Activated effector memory CD4-positive, alpha-beta T cell treated with anti-CD3 and anti-CD28 coated beads, Interleukin-2, amount 50 U/mL, for 16 hours (primary cell): Measurements from ENCODE around the gene PPP2R2B.

Experiments used
- DNase-seq: peaks from one replicate; pipeline ENCODE4 v3.0.0-alpha.2; 2020

Gene PPP2R2B

DNA sequence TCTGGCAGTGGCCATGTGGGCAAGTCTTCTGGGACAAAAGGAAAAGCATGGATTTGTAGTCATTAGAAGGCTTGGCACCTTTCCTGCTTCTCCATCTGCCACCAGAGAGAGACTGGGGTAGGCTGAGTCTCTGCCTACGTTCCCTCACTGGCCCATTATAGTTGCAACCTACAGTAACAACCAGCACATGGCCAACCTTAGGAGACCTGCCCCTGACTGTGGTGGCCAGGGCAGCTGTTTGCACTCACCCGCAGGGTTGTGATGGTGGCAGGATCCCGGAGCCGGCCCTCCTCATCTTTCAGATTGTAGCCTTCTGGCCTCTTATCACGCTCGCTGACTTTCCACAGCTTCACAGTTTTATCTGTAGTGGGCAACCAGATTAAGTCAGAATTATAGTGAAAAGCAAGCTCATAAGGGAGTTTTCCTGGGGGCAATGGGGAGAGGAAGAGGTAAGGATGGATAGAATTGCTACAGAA lies 187.6 kb downstream of the PPP2R2B start:
- no peak for DNase-seq

DNA sequence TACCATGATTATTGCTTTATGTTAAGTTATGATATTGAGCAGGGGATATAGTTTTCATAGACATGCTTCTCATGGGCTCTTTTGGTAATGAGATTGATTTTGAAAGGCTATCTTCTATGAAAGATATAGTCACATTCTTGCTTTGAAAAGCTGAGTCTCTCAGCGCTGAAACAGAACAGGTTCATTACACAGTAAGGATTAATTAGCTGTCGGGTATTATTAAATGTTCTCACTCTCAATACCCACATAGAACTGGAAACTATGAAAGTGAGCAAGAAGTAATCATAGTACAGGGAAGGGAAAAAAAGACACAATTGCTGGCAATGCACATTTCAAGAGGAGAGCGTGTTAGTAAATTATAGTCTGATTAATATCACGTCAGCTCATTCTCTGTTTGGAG lies 190.9 kb downstream of the PPP2R2B start:
- no peak for DNase-seq

DNA sequence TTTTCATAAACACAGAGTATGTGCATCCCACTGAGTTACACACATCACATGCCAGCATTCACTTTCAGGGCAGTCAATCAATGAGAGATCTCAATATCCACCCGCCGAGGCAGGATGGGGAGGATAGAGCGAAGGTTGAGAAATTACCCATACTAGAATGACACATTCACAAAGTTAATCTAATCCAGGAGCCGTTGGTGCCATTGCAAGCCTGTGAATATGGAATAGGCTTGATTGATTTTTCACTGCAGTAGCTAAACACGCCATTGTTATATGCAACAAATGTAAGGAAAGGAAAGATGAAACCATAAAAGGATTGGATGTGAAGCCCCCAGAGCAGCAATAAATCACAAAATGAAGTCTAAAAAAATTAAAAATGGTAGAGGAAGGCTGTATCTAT lies 194.7 kb downstream of the PPP2R2B start:
- DNase-seq, result no peak

DNA sequence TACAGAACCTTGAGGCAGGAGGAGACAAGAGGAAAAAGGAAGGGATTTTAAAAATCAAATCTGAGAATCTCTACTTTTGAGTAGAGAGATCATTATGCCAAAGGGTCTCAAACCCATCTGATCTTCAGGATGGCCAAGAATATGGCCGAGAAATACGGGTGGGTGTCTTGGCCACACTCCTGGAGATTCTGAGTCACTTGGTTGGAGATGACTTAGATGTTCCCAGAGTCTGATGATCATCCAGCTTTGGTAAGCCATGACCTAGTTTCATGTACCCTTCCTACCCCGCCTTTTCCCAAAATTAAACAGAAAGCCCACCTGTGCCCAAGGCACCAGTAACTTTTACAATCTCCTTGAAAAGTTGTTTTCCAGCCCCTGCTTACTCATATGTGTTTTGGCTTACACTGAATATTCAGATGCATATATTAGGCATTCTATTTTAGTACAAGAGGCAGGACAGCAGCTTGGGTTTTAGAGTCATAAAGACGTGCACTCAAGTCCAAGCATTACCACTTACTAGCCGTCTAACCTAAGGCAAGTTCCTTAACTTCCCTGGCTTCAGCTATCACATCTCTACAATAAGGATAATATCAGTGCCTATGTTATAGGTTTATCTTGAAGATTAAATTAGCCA lies 195.5 kb downstream of the PPP2R2B start:
- DNase-seq, result no peak

DNA sequence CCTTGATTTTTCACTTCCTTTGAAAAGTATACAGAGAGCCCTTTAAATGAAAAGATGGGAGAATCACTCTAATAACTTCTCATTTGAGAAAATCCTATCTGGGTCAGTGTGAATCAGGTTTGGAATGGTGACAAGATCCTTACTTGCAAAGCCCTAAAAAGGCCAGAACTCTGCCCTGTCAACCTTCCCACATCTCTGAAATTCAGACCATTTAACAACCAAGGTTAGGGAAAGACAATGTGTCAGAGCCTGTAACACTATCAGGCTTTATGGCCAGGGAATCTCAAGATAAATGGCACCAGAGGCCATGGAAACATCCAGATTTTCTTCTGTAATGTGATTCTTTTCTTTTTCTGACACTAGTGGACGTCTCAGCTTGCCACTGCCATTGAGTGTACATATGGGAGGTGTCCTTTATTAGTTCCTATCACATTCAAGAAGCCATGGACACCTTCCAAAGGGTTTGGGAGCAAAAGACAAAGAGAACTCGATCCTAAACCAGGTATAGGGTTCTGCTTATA lies 196.9 kb downstream of the PPP2R2B start:
- no peak for DNase-seq

DNA sequence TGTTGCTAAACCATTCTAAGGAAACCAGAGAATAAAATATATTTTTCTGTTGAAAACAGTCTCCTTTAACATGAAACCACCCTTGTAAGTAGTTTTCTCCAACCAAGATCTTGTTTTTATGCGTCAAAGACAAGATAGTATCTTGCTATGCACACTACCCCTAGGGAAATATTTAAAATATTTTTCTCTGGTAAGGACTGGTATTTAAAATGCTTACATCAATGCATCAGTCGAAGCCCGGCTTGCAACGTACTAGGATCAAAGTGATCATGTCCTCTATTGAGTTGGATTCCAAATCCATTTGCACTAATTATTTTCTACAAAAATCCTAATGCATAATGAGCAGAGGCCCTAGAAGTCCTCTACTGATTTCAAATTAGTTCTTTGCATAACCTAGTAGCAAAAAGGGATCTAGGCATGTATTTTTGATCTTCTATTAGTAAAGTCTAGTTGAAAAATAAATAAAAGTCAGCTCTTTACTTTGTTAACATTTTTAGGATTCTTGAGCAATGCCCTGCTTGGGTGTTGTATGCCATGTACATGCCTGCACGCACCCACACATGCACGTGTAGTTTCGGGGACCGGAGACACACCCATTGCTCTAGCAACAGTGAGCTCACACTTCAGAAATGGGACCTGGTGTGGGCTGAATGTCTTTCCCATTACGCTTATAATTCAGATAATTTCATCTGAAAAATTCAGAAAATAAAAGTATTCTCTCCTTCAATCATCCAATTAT lies 197.5 kb downstream of the PPP2R2B start:
- DNase-seq, result no peak

- DNase-seq, result no peak
These were observed 202.9 kb downstream of the PPP2R2B start for GRCh38 chr5:146675636-146676035.

DNA sequence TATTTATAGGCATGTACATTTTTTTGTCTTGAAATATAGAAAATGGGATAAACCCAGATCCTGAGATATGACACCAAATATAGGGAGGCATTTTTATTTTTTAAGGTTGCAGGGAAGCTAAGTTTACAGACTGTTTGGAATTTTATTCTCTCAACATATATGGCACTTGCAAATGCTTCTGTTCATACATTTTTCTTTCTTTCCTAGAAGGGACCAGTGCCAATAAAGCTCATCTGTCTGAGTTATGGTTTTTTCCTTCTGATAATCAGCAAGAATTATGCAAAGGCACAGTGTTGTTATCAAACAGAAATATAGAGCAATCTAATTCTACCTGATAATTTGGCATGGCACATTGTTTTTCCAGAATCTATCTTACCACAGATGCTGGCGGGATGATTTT lies 205.7 kb downstream of the PPP2R2B start:
- no peak for DNase-seq

DNA sequence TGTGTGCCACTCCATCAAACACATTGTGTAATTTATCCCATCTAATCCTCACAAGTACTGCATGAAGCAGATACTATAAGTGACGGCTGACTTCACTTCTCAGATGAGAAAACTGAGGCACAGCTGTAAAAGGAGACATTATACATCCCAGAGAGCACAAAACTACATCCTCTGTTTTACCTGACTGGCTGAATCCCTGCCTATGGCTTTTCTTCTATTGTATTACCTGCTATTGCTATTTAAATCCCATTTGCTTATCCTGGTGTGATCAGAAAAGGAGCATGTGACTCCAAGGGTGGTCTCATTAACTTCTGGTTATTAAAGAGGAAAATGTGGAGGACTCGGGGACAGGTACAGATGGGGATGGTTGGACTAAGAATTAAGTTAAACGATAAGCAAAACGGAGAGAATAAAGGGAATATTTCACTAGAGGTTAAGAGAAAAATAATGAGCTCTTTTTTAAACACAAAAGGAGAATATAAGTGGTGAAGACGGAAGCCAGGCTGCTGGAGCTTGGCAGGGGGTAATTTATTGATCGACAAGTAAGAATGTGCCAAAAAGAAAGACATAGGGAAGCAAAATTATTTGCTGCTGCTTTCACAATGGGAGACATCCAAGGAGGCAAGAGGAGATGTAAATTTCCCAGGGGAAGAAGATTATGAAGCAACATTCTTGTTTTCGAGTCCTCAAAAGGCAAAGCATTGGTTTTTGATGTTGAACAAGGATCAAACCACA lies 206.8 kb downstream of the PPP2R2B start:
- DNase-seq, result no peak

DNA sequence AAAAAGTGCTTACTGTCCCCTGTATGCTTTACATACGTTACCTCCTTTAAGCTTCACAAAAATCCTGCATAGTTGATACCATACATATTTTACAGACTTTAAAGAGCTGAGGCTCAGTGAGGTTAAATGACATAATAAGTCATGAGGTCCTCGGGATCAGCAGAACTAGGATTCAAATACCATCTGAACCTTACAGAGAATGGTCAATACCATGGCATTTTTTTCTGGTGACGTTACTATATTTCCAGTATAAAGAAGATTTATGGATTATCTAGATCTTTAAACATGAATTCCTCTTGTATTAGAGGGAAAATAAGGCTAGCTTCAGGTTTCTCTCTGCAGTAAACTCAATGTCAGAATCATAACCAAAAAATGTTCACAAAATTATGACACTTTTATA lies 208.9 kb downstream of the PPP2R2B start:
- no peak for DNase-seq

DNA sequence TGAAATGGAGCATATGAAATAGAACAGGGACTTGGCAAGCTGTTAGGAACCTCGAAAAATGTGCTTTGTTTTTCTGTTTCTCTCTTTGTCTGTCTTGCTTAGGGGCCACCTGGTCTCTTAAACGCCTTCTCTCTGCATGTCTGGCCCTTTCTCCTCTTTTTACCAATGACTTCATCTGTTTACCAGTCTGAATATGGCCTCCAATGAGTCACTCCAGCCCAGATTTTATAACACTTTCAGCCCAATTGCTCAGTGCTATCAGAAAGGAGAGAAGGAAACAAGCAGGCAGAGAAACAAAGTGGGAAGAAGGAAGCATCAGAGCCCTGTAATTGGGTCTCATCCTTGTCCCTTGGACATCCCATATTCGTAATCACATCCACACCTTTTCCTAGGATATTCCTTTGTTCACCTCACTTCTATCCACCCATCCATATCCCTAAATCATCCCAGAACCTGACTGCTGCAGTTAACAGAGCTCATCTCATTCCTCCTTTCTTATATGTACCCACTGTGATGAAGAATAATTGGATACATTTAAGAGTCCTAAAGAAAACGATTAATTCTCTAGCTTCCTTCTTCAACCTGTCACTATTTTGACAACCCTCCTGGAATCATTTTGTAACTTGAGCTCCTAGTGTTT lies 210.8 kb downstream of the PPP2R2B start:
- no peak for DNase-seq

DNA sequence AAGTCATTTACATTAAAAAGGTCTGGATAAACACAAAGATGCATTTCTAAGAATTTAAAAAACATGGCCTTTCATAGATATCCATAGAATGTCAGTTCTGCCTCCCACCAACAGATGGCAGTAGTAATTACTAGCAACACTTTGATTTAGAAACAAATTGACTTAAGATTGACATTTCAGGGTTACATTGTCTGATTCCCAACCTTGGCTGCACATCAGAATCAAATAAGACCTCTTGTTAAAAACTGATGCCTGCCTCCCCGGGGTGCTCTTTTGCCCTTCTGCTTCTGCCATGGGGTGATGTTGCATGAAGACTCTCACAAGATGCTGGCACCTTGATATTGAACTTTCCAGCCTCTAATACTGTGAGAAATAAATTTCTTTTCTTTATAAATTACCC lies 216.3 kb downstream of the PPP2R2B start:
- no peak for DNase-seq

DNA sequence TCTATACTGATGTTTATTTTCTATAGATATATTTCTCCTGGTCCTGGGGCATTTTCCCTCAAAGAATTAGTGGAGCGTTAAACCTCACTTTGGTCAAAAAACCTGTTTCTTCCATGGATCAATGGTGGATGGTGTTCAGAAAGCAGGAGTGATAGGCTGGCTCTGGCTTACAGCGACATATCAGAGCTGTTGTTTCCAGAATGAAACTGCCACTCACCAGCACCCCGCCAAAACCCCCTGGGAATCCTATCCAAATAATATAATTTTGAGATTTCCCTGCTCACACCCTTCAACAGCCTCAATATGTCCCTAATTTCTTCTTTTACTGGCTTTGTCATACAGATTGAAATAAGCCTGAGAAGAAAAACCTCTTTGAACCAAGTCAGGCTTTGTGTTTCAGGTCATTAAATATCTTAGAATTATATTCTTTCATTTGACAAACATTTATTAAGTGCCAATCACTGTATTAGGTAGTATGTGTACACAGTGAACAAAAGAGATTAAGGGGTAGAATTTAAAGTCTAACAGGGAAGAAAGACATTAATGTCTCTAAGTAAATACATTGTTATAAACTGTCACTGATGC lies 218.1 kb downstream of the PPP2R2B start:
- no peak for DNase-seq

DNA sequence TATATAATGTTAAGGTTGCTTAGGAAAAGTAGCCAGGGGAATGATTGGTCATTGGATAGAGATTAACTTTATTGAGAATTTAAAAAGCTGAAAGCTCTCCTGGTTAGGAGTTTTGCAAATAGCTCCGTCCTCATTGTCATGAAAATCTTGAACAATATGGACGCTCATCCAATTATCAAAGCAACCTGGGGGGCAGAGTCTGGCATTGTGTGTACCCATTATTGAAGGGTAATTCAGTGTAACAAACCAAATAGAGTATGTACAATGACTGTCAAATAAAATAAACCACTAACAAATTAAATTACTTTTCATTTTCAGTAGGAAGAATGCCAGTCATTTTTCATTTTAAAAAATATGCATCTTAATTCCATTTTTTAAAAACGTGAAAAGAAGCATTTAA lies 218.6 kb downstream of the PPP2R2B start:
- DNase-seq, result no peak

DNA sequence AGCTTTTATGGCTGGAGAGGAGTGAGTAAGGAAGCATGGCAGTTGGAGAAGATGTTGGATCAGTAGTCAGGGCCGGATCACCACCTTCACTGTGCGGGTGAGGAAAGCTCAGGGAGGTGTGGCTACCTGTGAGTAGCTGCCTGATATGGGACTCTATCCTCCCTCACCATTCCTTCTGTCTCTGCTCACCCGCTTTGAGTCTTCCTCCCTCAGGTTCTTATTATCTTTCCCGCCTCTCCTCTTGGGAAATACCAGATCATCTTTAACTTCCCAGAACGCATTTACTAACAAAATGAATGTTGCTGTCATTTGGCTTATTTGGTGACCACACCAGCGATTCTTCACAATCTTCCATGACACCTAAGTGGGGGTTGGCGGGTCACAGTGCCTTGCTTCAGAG lies 221.9 kb downstream of the PPP2R2B start:
- DNase-seq, result no peak

DNA sequence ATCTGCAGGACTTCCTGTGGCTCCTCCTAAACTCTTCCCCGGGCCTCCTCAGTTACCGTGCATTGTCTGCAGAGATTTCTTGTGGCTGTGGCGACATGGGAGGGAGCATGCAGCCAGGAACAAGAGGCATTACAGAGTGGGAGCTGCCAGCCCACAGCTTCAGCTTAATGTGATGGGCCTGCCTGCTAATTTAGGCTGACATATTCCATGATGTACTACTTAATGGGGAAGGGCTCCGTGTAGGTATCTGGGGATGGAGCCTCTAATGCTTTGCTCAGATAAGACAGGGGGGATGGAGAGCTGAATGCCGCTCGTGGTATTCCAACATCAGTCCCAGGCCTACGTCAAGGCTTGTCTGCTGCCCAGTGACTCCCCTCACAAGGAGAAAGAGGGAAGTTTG lies 225.0 kb downstream of the PPP2R2B start:
- no peak for DNase-seq

GRCh38 chr5:146652547-146652946 lies 226.0 kb downstream of the PPP2R2B start:
- DNase-seq, result no peak

- DNase-seq, result no peak
These were observed 230.8 kb downstream of the PPP2R2B start for GRCh38 chr5:146647656-146648199.

DNA sequence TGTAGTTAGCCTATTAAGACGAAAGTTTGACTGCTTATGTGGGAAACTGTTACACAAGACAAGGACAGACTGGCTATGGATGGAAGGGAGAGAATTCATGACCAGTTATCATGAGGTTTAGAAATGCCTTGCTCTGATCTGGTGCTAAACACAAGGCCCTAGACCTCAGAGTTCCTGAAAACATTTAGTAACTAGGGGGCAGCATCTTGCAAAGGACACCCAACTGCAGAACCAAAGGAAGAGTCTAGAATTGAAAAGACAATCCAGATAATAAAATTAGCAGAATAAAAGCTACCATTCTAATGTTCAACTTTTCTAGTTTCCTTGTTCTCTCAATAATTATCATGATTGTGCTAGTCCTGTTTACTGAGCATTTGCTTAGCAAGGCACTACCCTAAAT lies 232.1 kb downstream of the PPP2R2B start:
- DNase-seq, result no peak

DNA sequence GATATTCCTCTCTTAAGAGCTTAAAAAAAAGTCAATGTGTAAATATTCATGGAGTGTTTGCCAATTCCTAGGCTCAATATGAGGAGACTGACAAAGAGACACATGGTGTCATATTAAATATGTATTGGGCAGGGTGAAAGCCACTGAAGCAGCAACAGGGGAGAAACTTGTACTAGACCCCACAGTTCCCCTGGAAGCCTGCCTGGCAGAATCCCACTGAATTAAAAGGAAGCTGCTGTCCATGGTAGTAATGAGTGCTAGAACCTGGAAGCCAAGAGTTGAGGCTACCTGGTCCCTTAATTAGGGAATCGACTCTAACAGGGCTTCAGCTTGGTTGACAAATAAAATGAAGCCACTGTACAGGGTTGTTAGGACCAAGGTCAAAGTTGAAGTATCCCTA lies 233.2 kb downstream of the PPP2R2B start:
- DNase-seq, result no peak

DNA sequence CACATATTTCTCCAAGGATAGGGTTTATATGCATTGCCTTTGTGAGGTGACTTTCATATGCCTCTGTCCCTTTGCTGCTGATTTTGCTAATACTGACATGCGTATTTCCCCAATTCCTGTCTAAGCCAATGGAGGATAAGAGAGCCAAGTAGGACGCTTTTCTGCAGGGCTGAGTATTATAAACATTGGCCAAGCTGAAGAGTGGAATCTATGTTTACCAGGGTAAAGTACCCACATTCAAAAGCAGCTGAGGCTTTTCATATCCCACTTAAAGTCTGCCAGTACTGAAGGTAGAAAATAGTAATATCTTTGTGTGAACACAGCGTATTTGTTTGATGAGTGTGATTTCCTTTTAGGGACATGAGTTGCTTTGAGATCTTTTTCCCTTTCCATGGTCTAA lies 233.7 kb downstream of the PPP2R2B start:
- DNase-seq, result no peak

DNA sequence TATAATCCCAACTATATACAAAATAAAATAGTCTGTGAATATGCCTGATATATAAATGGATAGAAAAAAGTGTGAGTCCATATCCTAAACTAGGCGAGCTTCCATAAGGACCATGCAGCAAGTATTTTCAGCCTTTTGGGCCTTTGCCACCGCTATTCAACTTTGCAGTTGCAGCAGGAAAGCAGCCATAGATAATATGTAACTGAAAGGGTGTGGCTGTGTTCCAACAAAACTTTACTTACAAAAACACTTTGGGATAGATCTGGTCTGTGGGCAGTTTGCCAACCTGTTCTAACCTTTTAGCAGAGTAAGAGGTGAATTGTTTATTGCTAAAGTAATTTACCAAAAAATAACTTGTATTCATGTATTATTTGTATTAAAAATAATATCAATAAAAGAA lies 234.8 kb downstream of the PPP2R2B start:
- no peak for DNase-seq

DNA sequence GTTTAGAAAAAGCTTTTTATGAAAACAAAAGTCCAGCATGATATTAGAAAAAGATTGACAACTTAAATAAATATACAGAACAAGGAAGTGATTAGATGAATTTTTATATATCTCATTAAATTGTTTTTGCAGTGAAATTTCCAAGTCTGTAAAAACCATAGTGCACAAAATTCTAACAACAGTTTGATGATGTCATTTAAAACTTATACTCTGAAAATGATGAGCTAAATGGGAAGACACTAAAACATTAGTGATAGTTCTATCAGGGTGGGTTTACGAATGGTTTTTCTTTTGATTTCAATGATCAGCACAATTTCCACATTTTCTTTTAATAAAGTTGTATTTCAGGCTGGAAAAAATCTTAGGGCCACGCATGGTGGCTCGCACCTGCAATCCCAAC lies 236.1 kb downstream of the PPP2R2B start:
- no peak for DNase-seq
